AG09319 (cell line): ENCODE results near the gene METTL9.
"Not testable (repeated sequence)": the region's sequence is repeated elsewhere in the genome, so short reads cannot be mapped to it uniquely, and the experiment has no call there.

Experiments
- DNase-seq: peaks from one replicate; pipeline ENCODE4 v3.0.0-alpha.2; 2010; ENCODE audit warnings: low read depth; ENCODE audit errors: extremely low read depth
- TF ChIP-seq, protein P1 (sequence below): IDR thresholded peaks from 2 replicates; pipeline ENCODE4 v1.5.1; 2011; ENCODE audit warnings: low read depth, mild to moderate bottlenecking, inconsistent platforms, low read length, moderate library complexity

The METTL9 gene

DNA sequence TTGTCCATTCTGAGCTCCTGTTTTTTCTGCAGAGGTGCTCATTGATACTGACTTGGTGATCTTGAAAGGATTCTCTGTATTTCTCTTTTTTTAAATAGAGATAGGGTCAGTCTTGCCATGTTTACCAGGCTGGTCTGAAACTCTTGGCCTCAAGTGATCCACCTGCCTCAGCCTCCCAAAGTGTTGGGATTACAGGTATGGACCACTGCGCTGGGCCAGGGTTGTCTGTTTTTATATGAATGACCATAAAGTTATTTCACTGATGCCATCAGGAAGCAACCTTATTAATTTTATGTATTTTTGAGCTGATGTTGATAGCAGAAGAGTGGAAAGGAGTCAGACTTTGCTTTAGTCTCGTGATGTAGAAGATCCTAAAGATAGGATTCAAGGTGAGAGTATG, 35.7 kb upstream of the METTL9 start:
- TF ChIP-seq, protein P1, sequence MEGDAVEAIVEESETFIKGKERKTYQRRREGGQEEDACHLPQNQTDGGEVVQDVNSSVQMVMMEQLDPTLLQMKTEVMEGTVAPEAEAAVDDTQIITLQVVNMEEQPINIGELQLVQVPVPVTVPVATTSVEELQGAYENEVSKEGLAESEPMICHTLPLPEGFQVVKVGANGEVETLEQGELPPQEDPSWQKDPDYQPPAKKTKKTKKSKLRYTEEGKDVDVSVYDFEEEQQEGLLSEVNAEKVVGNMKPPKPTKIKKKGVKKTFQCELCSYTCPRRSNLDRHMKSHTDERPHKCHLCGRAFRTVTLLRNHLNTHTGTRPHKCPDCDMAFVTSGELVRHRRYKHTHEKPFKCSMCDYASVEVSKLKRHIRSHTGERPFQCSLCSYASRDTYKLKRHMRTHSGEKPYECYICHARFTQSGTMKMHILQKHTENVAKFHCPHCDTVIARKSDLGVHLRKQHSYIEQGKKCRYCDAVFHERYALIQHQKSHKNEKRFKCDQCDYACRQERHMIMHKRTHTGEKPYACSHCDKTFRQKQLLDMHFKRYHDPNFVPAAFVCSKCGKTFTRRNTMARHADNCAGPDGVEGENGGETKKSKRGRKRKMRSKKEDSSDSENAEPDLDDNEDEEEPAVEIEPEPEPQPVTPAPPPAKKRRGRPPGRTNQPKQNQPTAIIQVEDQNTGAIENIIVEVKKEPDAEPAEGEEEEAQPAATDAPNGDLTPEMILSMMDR: no peak
- DNase-seq: no peak

DNA sequence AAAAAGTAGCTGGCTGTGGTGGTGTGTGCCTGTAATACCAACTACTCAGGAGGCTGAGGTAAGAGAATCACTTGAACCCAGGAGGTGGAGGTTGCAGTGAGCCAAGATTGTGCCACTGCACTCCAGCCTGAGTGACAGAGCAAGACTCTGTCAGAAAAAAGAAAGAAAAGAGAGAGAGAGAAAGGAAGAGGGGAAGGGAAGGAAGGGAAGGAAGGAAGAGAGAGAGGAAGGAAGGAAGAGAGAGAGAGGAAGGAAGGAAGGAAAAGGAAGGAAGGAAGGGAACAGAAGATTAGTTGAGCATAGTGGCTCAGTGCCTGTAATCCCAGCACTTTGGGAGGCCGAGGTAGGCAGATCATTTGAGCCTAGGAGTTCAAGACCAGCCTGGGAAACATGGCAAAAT, 35.0 kb upstream of the METTL9 start:
- DNase-seq: not testable (repeated sequence)

DNA sequence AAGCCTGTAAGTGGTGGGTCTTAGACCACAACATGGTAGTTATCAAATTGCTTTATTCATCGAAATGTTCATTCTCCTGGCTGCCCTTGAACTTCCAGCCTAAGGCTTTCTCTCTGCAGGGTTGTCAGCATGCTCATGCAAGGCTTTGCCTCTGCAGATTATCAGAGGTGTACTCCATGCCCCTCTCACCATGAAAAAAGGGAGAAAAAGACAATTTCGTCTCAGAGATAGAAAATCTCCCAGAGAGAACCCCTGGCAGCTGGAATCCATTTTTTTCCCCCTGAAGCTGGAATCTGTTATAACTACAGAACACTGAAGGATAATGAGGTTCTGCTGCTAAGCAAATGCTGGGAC, 33.9 kb upstream of the METTL9 start:
- TF ChIP-seq, protein P1: no peak
- DNase-seq: no peak

DNA sequence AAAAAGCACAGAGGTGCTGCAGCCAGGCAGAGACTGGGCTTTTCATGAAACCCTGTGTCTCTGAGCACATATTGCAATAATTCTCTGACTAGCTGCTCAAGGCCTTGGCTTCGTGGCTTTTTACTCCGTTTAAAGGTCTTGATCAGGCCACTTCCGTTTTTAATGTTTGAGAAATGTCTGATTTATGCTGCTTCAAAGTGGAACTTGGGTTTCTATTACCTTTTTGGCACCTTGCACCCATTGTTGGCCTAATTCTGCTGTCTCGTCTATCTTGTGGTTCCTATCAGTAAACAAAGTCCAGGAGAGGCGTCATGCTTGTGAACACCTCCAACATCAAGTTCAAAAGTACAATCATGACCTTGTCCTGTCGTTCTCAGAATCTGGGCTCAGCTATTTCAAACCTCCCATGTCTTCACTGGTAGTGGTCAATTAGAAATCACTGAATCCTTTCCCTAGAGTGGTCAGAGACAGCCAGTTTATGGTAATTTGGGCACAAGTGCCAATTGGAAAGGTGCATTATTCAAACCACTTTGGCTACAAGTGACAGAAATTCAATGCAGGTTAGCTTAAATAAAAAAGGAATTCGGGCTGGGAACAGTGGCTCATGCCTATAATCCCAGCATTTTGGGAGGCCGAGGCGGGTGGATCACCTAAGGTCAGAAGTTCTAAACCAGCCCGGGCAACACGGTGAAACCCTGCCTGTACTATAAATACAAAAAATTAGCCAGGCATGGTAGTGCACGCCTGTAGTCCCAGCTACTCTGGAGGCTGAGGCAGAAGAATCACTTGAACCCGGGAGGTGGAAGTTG, 33.3 kb upstream of the METTL9 start:
- DNase-seq: no peak
- TF ChIP-seq, protein P1: no peak

DNA sequence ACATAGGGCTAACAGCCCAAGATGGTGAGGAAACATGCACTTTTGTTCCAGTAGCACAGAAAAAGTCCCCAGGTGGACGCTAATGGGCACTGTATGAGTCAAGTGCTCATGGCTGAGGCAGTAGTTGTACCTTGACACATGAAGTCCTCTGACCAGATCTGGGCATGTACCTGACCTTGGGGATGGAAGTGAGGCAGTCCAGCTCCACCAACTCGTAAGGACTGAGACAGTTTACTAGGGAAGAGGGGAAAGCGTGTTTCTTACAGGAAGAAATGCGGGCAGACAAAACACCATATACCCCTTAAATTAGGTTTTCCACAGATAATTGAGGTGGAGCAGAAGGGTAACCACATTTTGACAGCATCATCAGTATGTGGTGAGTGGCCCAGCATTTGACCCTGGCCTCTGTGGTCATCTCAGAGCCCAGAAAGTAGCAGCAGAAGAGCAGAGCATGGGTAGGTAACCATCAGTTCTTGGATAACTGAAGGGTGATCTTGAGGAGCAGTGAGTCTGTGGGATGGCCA, 32.4 kb upstream of the METTL9 start:
- DNase-seq: no peak
- TF ChIP-seq, protein P1: no peak

DNA sequence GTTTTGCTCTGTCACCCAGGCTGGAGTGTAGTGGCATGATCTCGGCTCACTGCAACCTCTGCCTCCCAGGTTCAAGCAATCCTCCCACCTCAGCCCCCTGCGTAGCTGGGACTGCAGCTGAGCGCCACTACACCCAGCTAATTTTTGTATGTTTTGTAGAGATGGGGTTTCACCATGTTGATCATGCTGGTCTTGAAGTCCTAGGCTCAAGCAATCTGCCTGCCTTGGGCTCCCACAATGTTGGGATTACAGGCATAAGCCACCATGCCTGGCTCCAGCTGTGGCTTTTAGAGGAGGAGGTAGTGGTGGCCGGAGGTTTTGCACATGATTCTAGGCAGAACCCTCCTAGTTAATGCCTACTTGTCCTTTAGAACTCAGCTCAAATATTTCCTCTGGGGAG, 31.9 kb upstream of the METTL9 start:
- not testable (repeated sequence) for DNase-seq

DNA sequence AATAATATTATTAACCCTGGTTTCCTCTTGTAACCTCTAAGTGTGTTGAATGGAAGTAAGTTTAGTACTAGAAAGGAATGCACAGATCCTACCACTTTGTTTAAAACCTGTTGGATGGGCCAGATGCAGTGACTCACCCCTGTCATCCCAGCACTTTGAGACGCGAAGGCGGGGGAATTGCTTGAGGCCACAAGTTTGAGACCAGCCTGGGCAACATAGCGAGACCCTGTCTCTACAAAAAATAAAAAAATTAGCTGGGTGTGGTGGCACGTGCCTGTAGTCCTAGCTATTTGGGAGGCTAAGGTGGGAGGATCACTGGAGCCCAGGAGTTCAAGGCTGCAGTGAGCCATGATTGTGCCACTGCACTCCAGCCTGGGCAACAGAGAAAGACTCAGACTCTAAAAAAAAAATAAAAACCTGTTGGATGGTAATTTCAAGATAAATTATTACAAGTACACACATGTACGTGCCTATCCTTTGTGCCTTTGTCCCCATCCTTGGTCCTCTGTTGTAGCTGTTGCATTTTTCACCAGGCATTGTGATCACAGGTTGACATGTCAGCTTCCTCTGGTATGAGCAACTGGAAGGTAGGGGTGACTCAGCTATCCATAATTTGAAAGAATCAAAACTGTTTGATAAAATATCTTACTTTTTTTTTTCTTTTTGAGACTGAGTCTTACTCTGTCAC, 30.7 kb upstream of the METTL9 start:
- TF ChIP-seq, protein P1: no peak
- DNase-seq: no peak

DNA sequence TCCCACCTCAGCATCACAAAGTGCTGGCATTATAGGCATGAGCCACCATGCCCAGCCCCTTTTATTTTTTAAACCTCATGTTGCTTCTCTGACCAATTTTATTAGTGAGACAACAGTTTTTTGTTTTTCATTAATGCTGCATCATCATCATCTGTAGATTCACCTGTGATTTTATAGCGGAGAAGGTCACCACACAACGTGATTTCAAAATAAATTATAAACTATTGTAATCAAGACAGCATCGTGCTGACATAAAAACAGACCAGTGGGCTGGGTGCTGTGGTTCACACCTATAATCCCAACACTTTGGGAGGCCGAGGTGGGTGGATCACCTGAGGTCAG, 28.7 kb upstream of the METTL9 start:
- TF ChIP-seq, protein P1: no peak
- no peak for DNase-seq

DNA sequence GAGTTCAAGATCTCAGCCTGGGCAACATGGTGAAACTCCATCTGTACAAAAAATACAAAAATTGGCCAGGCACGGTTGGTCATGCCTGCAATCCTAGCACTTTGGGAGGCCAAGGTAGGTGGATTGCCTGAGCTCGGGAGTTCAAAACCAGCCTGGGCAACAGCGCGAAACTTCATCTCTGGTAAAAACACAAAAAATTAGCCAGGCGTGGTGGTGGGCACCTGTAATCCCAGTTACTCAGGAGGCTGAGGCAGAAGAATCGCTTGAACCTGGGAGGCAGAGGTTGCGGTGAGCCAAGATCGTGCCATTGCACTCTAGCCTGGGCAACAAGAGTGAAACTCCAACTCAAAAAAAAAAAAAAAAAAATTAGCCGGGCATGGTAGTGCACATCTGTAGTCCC, 25.9 kb upstream of the METTL9 start:
- DNase-seq: not testable (repeated sequence)
